Stimulated activated CD8-positive, alpha-beta memory T cell treated with anti-CD3 and anti-CD28 coated beads, Interleukin-12 subunit alpha, Interleukin-12 subunit beta, amount 100 ng/mL, for 1 hour (primary cell): ENCODE data around the gene CISD3.

Source experiments
- DNase-seq: peaks from one replicate; pipeline ENCODE4 v3.0.0-alpha.2; 2020; ENCODE audit warnings: low read depth

The CISD3 gene

GRCh38 chr17:38779965-38780752 lies 50.0 kb downstream of the CISD3 start:
- no peak for DNase-seq

- DNase-seq: no peak
Observed at GRCh38 chr17:38783227-38783626, 53.1 kb downstream of the CISD3 start.
